ENCODE data around the gene TRIM21. TPM values are rescaled to one million over a fixed set of nuclear protein-coding genes. Genes with fewer than 3 reads are reported as not detected.

The TRIM21 gene
- total and polyA plus RNA-seq, 9 of the 15 experiments (the other 6 are each of a cell fraction or from before 2014, with no cell fraction given) = 9.2 to 21.1 (median 10.8) TPM

DNA sequence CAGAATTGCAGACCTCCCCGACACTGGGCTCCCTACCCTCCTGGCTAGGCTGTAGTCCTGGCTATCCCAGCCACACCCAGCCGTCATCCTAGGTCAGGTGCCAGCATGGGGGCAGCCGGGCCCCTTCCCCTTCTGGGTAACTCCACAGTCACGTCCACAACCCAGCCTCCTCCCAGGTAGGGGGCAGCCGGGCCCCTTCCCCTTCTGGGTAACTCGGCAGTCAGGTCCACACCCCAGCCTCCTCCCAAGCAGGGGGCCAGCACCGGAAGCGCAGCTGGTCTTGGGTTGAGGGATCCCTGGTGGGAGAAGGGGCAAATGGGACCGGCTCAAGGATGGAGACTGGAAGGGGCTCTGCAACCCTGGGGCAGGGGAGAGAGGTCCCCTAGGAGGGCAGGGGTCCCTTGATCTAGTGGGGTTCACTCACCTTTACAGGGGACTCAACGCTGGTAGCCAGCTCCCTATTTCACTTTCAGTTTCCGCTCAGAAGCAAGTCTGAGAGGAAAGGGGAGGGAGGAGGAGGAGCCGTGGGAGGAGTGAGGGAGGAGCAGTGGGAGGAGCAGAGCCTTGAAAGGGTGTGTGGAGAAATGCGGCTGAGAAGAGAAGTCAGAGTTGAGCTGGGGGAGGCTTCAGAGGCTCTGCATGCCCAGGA lies at the start of gene TRIM21 (continued):
- TF ChIP-seq, protein P1, sequence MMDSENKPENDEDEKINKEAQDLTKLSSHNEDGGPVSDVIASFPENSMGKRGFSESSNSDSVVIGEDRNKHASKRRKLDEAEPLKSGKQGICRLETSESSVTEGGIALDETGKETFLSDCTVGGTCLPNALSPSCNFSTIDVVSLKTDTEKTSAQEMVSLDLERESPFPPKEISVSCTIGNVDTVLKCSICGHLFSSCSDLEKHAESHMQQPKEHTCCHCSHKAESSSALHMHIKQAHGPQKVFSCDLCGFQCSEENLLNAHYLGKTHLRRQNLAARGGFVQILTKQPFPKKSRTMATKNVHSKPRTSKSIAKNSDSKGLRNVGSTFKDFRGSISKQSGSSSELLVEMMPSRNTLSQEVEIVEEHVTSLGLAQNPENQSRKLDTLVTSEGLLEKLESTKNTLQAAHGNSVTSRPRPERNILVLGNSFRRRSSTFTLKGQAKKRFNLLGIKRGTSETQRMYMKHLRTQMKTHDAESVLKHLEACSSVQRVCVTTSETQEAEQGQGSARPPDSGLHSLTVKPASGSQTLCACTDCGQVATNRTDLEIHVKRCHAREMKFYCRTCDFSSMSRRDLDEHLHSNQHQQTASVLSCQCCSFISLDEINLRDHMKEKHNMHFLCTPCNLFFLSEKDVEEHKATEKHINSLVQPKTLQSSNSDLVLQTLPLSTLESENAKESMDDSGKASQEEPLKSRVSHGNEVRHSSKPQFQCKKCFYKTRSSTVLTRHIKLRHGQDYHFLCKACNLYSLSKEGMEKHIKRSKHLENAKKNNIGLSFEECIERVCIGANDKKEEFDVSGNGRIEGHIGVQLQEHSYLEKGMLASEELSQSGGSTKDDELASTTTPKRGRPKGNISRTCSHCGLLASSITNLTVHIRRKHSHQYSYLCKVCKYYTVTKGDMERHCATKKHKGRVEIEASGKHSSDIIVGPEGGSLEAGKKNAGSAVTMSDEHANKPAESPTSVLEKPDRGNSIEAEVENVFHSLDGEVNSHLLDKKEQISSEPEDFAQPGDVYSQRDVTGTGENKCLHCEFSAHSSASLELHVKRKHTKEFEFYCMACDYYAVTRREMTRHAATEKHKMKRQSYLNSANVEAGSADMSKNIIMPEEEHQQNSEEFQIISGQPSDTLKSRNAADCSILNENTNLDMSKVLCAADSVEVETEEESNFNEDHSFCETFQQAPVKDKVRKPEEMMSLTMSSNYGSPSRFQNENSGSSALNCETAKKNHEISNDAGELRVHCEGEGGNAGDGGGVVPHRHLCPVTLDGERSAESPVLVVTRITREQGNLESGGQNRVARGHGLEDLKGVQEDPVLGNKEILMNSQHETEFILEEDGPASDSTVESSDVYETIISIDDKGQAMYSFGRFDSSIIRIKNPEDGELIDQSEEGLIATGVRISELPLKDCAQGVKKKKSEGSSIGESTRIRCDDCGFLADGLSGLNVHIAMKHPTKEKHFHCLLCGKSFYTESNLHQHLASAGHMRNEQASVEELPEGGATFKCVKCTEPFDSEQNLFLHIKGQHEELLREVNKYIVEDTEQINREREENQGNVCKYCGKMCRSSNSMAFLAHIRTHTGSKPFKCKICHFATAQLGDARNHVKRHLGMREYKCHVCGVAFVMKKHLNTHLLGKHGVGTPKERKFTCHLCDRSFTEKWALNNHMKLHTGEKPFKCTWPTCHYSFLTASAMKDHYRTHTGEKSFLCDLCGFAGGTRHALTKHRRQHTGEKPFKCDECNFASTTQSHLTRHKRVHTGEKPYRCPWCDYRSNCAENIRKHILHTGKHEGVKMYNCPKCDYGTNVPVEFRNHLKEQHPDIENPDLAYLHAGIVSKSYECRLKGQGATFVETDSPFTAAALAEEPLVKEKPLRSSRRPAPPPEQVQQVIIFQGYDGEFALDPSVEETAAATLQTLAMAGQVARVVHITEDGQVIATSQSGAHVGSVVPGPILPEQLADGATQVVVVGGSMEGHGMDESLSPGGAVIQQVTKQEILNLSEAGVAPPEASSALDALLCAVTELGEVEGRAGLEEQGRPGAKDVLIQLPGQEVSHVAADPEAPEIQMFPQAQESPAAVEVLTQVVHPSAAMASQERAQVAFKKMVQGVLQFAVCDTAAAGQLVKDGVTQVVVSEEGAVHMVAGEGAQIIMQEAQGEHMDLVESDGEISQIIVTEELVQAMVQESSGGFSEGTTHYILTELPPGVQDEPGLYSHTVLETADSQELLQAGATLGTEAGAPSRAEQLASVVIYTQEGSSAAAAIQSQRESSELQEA (IDR thresholded peaks at IDR 0.05; ENCODE audit: low read depth) = no peak
- TF ChIP-seq SIN3B (IDR thresholded peaks at IDR 0.05; ENCODE audit: low read depth) (no peak), SMAD1 (IDR thresholded peaks at IDR 0.05; ENCODE audit: low read depth, low read length, partially characterized antibody) (no peak), MTA2 (IDR thresholded peaks at IDR 0.05; ENCODE audit: low read depth) (no peak), SMAD4 (CRISPR knock-in tag; conservative IDR thresholded peaks at IDR 0.05) (0 out of 2 replicates have a peak, but pooled peaks have one; percentile 12), ZNF696 (CRISPR knock-in tag; conservative IDR thresholded peaks at IDR 0.05) (no peak), HDGF (IDR thresholded peaks at IDR 0.05) (no peak), ZEB2 (IDR thresholded peaks at IDR 0.05) (no peak), FOXJ3 (CRISPR knock-in tag; IDR thresholded peaks at IDR 0.05) (no peak), PYGO2 (tag; IDR thresholded peaks at IDR 0.05) (no peak), NFE2L1 (tag; IDR thresholded peaks at IDR 0.05; ENCODE audit: borderline replicate concordance, low read depth) (no peak), SAP30 (IDR thresholded peaks at IDR 0.05; ENCODE audit: borderline replicate concordance, insufficient read depth, low read depth, low read length, poor library complexity, severe bottlenecking) (peak; percentile 37), ZNF445 (CRISPR knock-in tag; IDR thresholded peaks at IDR 0.05; ENCODE audit: low read depth) (no peak), HOXB6 (CRISPR knock-in tag; IDR thresholded peaks at IDR 0.05; ENCODE audit: borderline replicate concordance) (no peak), NFIC (IDR thresholded peaks at IDR 0.05) (no peak), RBM15 (IDR thresholded peaks at IDR 0.05; ENCODE audit: insufficient read depth, low read length) (no peak)
- TF ChIP-seq, protein P2, sequence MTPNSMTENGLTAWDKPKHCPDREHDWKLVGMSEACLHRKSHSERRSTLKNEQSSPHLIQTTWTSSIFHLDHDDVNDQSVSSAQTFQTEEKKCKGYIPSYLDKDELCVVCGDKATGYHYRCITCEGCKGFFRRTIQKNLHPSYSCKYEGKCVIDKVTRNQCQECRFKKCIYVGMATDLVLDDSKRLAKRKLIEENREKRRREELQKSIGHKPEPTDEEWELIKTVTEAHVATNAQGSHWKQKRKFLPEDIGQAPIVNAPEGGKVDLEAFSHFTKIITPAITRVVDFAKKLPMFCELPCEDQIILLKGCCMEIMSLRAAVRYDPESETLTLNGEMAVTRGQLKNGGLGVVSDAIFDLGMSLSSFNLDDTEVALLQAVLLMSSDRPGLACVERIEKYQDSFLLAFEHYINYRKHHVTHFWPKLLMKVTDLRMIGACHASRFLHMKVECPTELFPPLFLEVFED (CRISPR knock-in tag; conservative IDR thresholded peaks at IDR 0.05) = 0 out of 2 replicates have a peak, but pooled peaks have one; percentile 47
- TF ChIP-seq, protein P3, sequence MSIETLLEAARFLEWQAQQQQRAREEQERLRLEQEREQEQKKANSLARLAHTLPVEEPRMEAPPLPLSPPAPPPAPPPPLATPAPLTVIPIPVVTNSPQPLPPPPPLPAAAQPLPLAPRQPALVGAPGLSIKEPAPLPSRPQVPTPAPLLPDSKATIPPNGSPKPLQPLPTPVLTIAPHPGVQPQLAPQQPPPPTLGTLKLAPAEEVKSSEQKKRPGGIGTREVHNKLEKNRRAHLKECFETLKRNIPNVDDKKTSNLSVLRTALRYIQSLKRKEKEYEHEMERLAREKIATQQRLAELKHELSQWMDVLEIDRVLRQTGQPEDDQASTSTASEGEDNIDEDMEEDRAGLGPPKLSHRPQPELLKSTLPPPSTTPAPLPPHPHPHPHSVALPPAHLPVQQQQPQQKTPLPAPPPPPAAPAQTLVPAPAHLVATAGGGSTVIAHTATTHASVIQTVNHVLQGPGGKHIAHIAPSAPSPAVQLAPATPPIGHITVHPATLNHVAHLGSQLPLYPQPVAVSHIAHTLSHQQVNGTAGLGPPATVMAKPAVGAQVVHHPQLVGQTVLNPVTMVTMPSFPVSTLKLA (conservative IDR thresholded peaks at IDR 0.05) = 0 out of 4 replicates have a peak, but pooled peaks of 1 of the 2 experiments have one; percentile 23
